GM10266 (cell line): ENCODE measurements around the gene PRKG1.

ENCODE experiments used
- DNase-seq: peaks from one replicate; pipeline ENCODE4 v3.0.0; 2012; ENCODE audit errors: extremely low spot score
- TF ChIP-seq, protein P1 (sequence below): IDR thresholded peaks from 2 replicates; pipeline ENCODE4 v1.5.1; 2012; ENCODE audit warnings: mild to moderate bottlenecking, low read depth; ENCODE audit not compliant: control insufficient read depth, insufficient read depth; ENCODE audit errors: missing control alignments

The PRKG1 gene

GRCh38 chr10:51113007-51113406, 38.7 kb downstream of the PRKG1 start:
- DNase-seq, result no peak
- TF ChIP-seq, protein P1, sequence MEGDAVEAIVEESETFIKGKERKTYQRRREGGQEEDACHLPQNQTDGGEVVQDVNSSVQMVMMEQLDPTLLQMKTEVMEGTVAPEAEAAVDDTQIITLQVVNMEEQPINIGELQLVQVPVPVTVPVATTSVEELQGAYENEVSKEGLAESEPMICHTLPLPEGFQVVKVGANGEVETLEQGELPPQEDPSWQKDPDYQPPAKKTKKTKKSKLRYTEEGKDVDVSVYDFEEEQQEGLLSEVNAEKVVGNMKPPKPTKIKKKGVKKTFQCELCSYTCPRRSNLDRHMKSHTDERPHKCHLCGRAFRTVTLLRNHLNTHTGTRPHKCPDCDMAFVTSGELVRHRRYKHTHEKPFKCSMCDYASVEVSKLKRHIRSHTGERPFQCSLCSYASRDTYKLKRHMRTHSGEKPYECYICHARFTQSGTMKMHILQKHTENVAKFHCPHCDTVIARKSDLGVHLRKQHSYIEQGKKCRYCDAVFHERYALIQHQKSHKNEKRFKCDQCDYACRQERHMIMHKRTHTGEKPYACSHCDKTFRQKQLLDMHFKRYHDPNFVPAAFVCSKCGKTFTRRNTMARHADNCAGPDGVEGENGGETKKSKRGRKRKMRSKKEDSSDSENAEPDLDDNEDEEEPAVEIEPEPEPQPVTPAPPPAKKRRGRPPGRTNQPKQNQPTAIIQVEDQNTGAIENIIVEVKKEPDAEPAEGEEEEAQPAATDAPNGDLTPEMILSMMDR, result no peak

- TF ChIP-seq, protein P1, result no peak
Measured at GRCh38 chr10:51117053-51117660, 42.9 kb downstream of the PRKG1 start.

GRCh38 chr10:51117794-51118193, 43.5 kb downstream of the PRKG1 start:
- DNase-seq, result no peak
- TF ChIP-seq, protein P1, result no peak

More at GRCh38 chr10:51117053-51117660, 42.9 kb downstream of the PRKG1 start:
- DNase-seq, result no peak

- TF ChIP-seq, protein P1, result no peak
- DNase-seq, result no peak
Measured at GRCh38 chr10:51119441-51119840, 45.2 kb downstream of the PRKG1 start.

DNA sequence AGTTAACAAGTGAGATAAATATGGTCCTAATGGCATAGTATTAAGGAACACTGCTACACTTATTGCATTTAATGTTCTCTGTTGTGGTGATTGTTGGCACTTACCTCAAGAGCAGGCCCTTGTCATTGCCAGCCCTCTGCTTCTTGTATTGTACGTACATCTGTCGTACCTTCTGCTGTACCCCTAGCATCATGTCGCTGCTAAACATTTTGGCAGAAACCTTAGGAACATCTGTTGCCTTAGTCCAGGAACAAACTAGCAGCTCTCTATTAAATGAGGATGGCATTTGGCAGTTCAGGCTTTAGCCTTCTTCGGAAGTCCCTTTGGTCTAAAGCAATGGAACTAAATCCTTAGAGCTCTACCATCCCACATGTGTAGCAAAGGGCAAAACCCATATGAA, 47.6 kb downstream of the PRKG1 start:
- DNase-seq, result no peak
- TF ChIP-seq, protein P1, result no peak

DNA sequence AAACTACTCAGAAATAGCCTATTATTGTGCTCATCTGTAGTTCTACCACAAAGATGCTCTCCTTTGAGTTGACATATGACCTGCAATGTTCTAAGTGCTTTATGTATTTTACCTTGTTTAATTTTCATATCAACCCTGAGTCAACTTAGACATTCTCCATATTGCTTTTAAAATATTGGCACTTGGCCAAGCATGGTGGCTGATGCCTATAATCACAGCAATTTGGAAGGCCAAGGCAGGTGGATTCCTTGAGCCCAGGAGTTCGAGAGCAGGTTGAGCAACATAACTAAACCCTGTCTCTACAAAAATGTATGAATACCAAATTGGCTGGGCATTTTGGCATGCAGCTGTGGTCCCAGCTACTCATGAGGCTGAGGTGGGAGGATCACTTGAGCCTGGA, 50.6 kb downstream of the PRKG1 start:
- DNase-seq, result no peak
- TF ChIP-seq, protein P1, result no peak

DNA sequence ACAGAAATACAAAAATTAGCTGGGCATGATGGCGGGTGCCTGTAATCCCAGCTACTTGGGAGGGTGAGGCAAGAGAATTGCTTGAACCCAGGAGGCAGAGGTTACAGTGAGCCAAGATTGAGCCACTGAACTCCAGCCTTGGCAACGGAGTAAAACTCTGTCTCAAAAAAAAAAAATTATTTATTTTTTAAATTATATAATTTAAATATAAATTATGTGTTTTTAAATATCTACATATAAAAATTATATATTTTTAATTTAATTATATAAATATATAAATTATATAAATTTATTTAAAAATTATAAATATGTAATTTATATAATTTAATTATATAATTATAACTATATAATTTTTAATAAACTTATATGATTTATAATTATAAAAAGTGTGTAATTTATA, 51.2 kb downstream of the PRKG1 start:
- no peak for DNase-seq
- TF ChIP-seq, protein P1, result no peak
